Psoas muscle (tissue), 8 donors: ENCODE measurements around the gene NOMO2. TPM values are rescaled to one million over a fixed set of nuclear protein-coding genes. Genes with fewer than 3 reads are reported as not detected.
"Not testable (repeated sequence)": the region's sequence is repeated elsewhere in the genome, so short reads cannot be mapped to it uniquely, and the experiment has no call there.

Experiments used
- ATAC-seq, 4 donors: fragments of 200-7000 bp; cut with Tn5 transposase; one replicate each; pipeline ENCODE4 v1.9.1; 2020; ENCODE audit warnings: moderate library complexity in 3 of 4, mild to moderate bottlenecking in 2 of 4
- DNase-seq, 2 donors: peaks; one replicate each; pipeline ENCODE4 v3.0.0-alpha.2; 2020
- H3K27ac ChIP-seq: fragments of 200-600 bp; one replicate; pipeline ENCODE4 v1.8.0; 2022
- H3K27me3 ChIP-seq, 3 donors: fragments of 200-600 bp in 1 of 3; one replicate each; pipeline versions ENCODE4 v1.6.1 to v1.8.0; 2013 to 2022; ENCODE audit warnings: low read length in 2 of 3, mild to moderate bottlenecking in 2 of 3, moderate library complexity in 1 of 3; ENCODE audit not compliant: insufficient read depth in 3 of 3
- H3K36me3 ChIP-seq, 2 donors: fragments of 200-600 bp in 1 of 2; one replicate each; pipeline versions ENCODE4 v1.6.1 to v1.8.0; 2013 to 2022; ENCODE audit warnings: low read depth in 1 of 2, mild to moderate bottlenecking in 1 of 2, moderate library complexity in 1 of 2; ENCODE audit not compliant: insufficient read depth in 1 of 2
- H3K4me1 ChIP-seq: fragments of 200-600 bp; one replicate; pipeline ENCODE4 v1.8.0; 2022
- H3K4me3 ChIP-seq: fragments of 200-600 bp; one replicate; pipeline ENCODE4 v1.8.0; 2022; ENCODE audit warnings: mild to moderate bottlenecking
- H3K9me3 ChIP-seq: fragments of 200-600 bp; one replicate; pipeline ENCODE4 v1.8.0; 2022
- WGBS, 3 donors: extraction: QIAGEN DNeasy Blood & Tissue Kit; methylation state at CpG; one replicate each; pipeline versions ENCODE4 v1.1.6 to v1.1.7; 2013; 5-methylcytosine and 5-hydroxymethylcytosine counted together
- intact Hi-C, 2 donors: fragments of 100-400 bp; cut with DNase I; formaldehyde crosslinking; loops; one replicate each; pipeline versions ENCODE4 v1.11.0 to v1.14.2; 2022
- polyA plus RNA-seq, 3 donors: library from polyadenylated mRNA; stranded (reverse); fragments of 200-250 nt; gene quantifications; one replicate each; pipeline ENCODE4 v1.2.3, GENCODE V29; 2013
- total RNA-seq, 4 donors: library from RNA; stranded (reverse); fragmentation: NEBNext Ultra II Directional in 2 of 4; extraction: Animal tissue kit (Norgen Biotek cat#: 25700) in 2 of 4; gene quantifications; one replicate each; pipeline versions ENCODE4 v1.2.1 to v1.2.4, GENCODE V29; 2021 to 2023
- donor health status: healthy with polysubstance abuse.
- donor health status: DM: no; HTN: no; CAD: no; lungs with moderate emphysema.
- donor health status: Bipolar disorder and iron deficiency.
- donor health status: healthy.
- donor health status: DM: yes; HTN: yes; CAD: no.
- donor health status: DM: no; HTN: no; CAD: no.
- donor health status: DM: no; HTN: no; CAD: no.
- donor health status: DM: yes; HTN: yes; CAD: no.

NOMO2 gene
- total and polyA plus RNA-seq, 7 donors, result 51.4 to 138 (median 89.4) TPM

DNA sequence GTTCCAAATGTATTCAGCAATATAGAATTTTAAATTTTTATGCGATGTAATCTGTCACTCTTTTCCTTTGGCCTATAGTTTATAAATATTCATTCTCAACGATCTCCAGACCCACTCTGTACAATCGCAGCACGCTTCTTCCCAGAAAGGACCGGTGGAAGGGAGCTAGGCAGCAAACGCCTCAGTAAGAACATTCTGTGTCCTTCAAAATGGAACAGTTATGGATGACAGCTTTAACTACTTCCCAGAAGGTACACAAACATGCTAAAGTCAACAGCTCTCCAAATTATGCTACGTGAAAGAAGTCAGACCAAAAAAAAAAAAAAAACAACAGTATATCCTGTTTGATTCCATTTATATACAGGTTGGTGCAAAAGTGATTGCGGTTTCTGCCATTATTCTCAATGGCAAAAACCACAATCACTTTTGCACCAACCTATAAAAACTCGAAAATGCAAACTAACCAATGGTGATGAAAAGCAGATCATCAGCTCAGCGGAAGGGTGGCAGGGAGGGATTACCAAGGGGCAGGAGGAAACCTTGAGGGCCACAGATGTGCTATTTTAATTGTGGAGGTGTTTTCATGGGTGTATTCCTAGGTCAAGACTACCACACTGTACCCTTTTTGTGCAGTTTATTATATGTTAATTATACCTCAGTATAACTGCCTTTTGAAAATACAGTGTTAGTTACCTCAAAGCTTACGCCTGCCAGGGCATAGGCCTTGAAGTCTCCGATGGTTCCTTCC is 43.2 kb downstream of the NOMO2 start:
- H3K36me3 ChIP-seq, H3K27ac ChIP-seq, intact Hi-C loops, H3K4me1 ChIP-seq, DNase-seq, H3K27me3 ChIP-seq, H3K9me3 ChIP-seq, ATAC-seq, H3K4me3 ChIP-seq: not testable (repeated sequence)
- WGBS, 3 donors, result no CpG with 5 or more reads among the region's 12 CpGs

DNA sequence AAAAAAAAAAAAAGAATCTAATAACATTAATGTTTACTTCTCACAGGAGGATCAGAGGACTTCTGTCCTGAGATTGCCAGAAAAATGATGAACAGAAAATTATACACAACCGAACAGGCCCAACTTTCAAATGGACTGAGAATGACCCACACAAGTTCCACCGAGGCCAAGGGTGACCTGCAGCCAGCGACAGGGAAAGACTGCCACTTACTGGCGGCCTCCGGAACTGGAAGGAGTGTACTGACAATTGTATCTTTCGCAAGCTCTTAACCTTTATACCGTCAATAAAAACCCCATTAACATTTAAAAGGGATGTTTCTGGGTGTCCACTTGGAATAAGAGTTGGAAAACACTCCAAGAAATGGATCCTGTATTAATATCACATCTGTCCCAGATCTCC is 63.5 kb downstream of the NOMO2 start:
- H3K27me3 ChIP-seq, H3K4me1 ChIP-seq, H3K27ac ChIP-seq, H3K4me3 ChIP-seq, DNase-seq, H3K36me3 ChIP-seq, H3K9me3 ChIP-seq, intact Hi-C loops: not testable (repeated sequence)
- peak; percentile 78 to 91 (median 84) for ATAC-seq
- no CpG with 5 or more reads among the region's 7 CpGs for WGBS, 3 donors

DNA sequence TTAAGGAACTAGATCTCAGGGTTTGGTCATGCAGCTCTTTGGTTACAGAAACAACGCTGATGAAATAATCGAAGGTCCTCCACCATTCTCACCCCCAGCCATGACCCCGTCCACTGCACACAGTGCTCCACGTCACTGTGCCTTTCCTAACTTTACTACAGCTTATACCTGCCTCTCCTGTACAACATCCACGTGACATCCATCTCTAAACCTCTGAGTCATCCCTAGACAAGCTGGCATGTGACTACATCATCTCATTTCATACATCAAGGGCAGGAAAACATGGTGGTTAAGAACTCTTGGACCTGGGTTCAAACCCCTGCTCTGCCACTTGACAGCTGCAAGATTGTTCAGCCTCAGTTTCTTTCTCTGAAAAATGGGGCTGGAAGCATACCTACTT is 64.9 kb downstream of the NOMO2 start:
- ATAC-seq, H3K4me3 ChIP-seq, H3K27ac ChIP-seq, intact Hi-C loops, H3K4me1 ChIP-seq, H3K27me3 ChIP-seq, DNase-seq, H3K36me3 ChIP-seq, H3K9me3 ChIP-seq: not testable (repeated sequence)
- no CpG with 5 or more reads among the region's 5 CpGs for WGBS, 3 donors

DNA sequence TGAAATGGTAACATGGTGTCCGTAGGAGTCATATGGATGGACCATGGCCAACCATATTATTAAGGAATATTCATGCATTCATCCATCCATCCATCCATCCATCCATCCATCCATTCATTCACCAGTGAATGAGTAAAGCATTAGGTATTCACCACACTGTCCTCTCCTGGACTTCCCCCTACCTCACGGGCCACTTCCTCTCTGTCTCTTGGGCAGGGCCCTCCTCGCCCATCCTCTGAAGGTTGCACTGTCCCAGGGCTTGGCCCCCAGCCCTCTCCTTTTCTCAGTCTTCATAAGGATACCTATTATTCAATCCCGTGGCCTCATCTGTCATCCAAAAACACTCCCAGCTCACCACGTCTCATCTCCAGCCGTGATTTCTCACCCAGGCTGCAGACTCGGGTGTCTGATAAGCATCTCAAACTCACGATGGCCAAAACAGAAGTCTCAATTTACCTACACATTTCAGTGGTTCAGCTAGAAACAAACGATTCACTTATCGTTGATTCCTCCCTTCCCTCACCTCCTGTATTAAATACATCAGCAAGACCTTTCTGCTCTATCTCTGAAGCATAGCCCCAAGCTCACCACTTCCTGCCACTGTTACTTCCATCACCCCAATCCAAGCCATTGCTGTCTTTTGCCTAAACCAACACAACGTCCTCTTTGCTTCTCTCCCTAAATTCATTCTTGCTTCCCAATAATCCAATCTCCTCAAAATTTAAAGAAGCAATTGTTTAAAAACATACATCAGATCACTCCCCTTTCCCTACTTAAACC is 69.6 kb downstream of the NOMO2 start:
- intact Hi-C loops, H3K27me3 ChIP-seq, H3K4me1 ChIP-seq, H3K36me3 ChIP-seq, DNase-seq, H3K4me3 ChIP-seq, ATAC-seq, H3K27ac ChIP-seq, H3K9me3 ChIP-seq: not testable (repeated sequence)
- no CpG with 5 or more reads among the region's 11 CpGs for WGBS, 3 donors

DNA sequence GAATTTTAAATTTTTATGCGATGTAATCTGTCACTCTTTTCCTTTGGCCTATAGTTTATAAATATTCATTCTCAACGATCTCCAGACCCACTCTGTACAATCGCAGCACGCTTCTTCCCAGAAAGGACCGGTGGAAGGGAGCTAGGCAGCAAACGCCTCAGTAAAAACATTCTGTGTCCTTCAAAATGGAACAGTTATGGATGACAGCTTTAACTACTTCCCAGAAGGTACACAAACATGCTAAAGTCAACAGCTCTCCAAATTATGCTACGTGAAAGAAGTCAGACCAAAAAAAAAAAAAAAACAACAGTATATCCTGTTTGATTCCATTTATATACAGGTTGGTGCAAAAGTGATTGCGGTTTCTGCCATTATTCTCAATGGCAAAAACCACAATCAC is 125.9 kb downstream of the NOMO2 start:
- ATAC-seq, H3K27me3 ChIP-seq, H3K4me1 ChIP-seq, DNase-seq, H3K27ac ChIP-seq, H3K36me3 ChIP-seq, H3K4me3 ChIP-seq, intact Hi-C loops, H3K9me3 ChIP-seq: not testable (repeated sequence)
- 89 to 100% (median 99%) methylated on average over 1 to 4 of the region's 8 CpGs for WGBS, 3 donors

DNA sequence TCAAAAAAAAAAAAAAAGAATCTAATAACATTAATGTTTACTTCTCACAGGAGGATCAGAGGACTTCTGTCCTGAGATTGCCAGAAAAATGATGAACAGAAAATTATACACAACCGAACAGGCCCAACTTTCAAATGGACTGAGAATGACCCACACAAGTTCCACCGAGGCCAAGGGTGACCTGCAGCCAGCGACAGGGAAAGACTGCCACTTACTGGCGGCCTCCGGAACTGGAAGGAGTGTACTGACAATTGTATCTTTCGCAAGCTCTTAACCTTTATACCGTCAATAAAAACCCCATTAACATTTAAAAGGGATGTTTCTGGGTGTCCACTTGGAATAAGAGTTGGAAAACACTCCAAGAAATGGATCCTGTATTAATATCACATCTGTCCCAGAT is 146.1 kb downstream of the NOMO2 start:
- ATAC-seq, result peak; percentile 77 to 90 (median 85)
- H3K27me3 ChIP-seq, H3K27ac ChIP-seq, H3K4me3 ChIP-seq, H3K4me1 ChIP-seq, intact Hi-C loops, DNase-seq, H3K9me3 ChIP-seq, H3K36me3 ChIP-seq: not testable (repeated sequence)
- no CpG with 5 or more reads among the region's 7 CpGs for WGBS, 3 donors

DNA sequence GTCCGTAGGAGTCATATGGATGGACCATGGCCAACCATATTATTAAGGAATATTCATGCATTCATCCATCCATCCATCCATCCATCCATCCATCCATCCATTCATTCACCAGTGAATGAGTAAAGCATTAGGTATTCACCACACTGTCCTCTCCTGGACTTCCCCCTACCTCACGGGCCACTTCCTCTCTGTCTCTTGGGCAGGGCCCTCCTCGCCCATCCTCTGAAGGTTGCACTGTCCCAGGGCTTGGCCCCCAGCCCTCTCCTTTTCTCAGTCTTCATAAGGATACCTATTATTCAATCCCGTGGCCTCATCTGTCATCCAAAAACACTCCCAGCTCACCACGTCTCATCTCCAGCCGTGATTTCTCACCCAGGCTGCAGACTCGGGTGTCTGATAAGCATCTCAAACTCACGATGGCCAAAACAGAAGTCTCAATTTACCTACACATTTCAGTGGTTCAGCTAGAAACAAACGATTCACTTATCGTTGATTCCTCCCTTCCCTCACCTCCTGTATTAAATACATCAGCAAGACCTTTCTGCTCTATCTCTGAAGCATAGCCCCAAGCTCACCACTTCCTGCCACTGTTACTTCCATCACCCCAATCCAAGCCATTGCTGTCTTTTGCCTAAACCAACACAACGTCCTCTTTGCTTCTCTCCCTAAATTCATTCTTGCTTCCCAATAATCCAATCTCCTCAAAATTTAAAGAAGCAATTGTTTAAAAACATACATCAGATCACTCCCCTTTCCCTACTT is 152.2 kb downstream of the NOMO2 start:
- intact Hi-C loops, H3K9me3 ChIP-seq, H3K4me1 ChIP-seq, ATAC-seq, H3K4me3 ChIP-seq, H3K27ac ChIP-seq, DNase-seq, H3K36me3 ChIP-seq, H3K27me3 ChIP-seq: not testable (repeated sequence)
- no CpG with 5 or more reads among the region's 11 CpGs for WGBS, 3 donors

DNA sequence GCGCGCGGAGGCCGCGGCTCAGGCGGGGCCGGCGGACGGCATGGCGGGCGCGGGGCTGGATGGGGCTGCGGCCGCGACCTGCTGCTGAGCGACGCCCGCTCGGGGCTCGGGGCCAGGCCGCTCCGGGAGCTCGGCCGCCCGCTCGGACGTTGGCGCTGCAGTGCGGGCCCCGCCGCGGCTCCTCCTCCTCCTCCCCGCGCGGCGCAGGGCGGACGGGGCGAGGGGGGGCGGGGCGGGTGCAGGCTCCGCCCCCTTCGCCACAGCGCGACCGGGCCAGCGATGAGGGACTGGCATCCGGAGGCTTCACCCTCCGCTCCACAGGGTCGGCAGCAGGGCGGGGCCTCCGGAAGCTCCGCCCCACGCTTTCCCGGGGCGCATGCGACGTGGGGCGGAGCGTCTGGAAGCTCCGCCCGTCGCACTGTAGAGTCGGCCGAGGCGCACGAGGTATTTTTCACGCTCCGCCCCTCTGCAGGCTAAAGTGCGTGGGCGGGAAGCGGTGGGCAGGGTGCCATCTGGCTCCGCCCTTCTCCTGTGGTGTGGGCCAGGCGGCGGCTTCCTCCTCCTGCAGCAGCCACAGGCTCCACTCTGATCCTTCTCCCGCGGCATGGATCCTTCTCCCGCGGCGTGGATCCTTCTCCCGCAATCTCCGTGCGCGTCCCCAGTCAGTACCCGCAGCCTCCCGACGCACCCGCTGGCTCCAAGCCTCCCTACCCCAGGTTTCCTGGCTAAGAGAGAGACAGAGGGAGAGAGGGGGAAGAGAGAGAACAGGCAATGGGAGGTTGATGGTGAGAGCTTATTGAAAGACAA is 159.8 kb downstream of the NOMO2 start:
- ATAC-seq, result peak; percentile 90 to 94 (median 92)
- intact Hi-C loops, result not testable (repeated sequence)

DNA sequence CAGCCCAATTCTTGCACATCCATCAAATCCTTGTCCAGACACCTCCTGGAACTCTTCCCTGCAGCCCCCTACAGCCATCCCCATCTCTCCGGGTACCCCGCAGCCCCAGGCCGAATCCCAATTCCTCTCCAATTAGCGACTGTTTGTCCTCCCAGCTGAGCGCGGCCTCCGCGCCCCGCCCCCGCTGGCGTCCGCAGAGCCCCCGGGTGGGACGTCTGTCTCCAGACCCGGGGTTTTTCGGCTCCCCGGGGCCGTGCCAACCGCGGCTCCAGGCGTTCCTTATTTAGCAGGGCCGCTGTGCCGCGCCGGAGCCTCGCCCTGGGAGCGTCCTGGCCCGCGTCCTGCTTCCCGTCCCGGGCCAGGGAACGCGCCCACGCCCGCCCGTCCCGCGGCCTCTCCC is 160.7 kb downstream of the NOMO2 start:
- Histone ChIP-seq H3K4me3 (peak overlapping the region; percentile 62), H3K27ac (peak overlapping the region; percentile 65)
- WGBS, 3 donors, result 0 to 2% (median 1%) methylated on average over 17 to 18 of the region's 38 CpGs
- H3K9me3 ChIP-seq, H3K27me3 ChIP-seq, ATAC-seq, H3K4me1 ChIP-seq, intact Hi-C loops, H3K36me3 ChIP-seq: not testable (repeated sequence)
- DNase-seq, result peak; percentile 54 to 68

More for the DNA sequence above, 159.8 kb downstream of the NOMO2 start:
- H3K9me3 ChIP-seq, H3K27me3 ChIP-seq, DNase-seq, H3K4me3 ChIP-seq, H3K4me1 ChIP-seq, H3K36me3 ChIP-seq, H3K27ac ChIP-seq: not testable (repeated sequence)
- no CpG with 5 or more reads among the region's 88 CpGs for WGBS, 3 donors

DNA sequence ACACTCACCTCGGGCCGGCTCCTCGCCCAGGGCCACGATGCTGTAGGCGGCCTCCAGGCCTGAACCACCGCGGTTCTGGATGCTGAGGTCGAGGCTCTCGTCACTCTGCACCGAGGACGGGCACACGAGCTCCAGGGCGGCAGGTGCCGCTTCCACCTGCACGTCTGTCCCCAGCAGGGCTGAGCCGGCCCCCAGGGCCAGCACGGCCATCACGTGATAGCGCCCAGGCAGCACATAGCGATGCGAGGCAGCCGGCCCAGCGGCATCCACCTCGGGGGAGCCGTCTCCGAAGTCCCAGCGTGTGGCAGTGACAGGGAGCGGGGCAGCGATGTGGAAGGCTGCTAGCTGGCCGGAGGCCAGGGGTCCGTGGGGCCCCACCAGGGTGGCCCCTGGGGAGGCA is 167.5 kb downstream of the NOMO2 start:
- H3K36me3 ChIP-seq, H3K27ac ChIP-seq, H3K9me3 ChIP-seq, ATAC-seq, DNase-seq, intact Hi-C loops, H3K4me1 ChIP-seq, H3K4me3 ChIP-seq, H3K27me3 ChIP-seq: not testable (repeated sequence)
- 71 to 73% methylated on average over 8 to 13 of the region's 31 CpGs; no CpG with 5 or more reads in 1 of the 3 donors for WGBS, 3 donors
